GM23248 (cell line): Measurements from ENCODE around the gene ZNF396.

Experiments
- EZH2 ChIP-seq: fragments of 200-600 bp; sonication (generic); IDR thresholded peaks from 2 replicates; pipeline ENCODE4 v1.6.1; 2018; ENCODE audit warnings: antibody characterized with exemption, mild to moderate bottlenecking; ENCODE audit not compliant: insufficient read depth, poor library complexity, severe bottlenecking
- EZH2phosphoT487 ChIP-seq: fragments of 200-600 bp; sonication (generic); IDR thresholded peaks from 2 replicates; pipeline ENCODE4 v1.6.1; 2018; ENCODE audit warnings: antibody characterized with exemption, moderate library complexity, mild to moderate bottlenecking, low read depth; ENCODE audit not compliant: insufficient read depth

- no peak for TF ChIP-seq EZH2phosphoT487
- no peak for TF ChIP-seq EZH2
Measured at GRCh38 chr18:35411625-35412351, 34.7 kb upstream of the ZNF396 start.
